ENCODE measurements around the gene METRN.

Gene METRN

GRCh38 chr16:714558-715476 lies at the start of gene METRN:
METRN (plus strand) TSS chr16:715118; CDS start chr16:715290, 172 bp downstream.
- H3K36me3 ChIP-seq = no peaks in the 10 kb centered on the region
- peak within 1 kb of the TSS; percentile 17 to 80 (median 68); a peak in 19 of 22 replicates for H3K9ac ChIP-seq
- peaks cover 0 to 80% (median 56%) of the 10 kb centered on the region in 11 experiments; a peak in 19 of 22 replicates for H4K20me1 ChIP-seq
- H3K27me3 ChIP-seq = peaks cover 36 to 79% (median 68%) of the 10 kb centered on the region in 11 experiments
- H3K4me2 ChIP-seq = peak within 1 kb of the TSS; percentile 91 to 100 (median 100)
- no peaks in the 10 kb centered on the region for H3K9me3 ChIP-seq (replicated peaks in 1 of 11)
- peak within 1 kb of the TSS; percentile 58 to 75 (median 68) for H3K4me3 ChIP-seq
- no peak for TF ChIP-seq Cebpa-rat (IDR thresholded peaks at IDR 0.05)
- H3K27ac ChIP-seq = 0 out of 22 replicates have a peak within 1 kb of the TSS, but pooled peaks of 2 of the 11 experiments have one; percentile 5 to 7
- peaks cover 49 to 81% (median 76%) of the 10 kb centered on the region in 10 experiments for H3K4me1 ChIP-seq

- Histone ChIP-seq H3K27me3 (no peaks in the 10 kb centered on the region), H3K9me3 (replicated peaks in 1 of 11) (no peaks in the 10 kb centered on the region), H3K27ac (no peak overlapping the region; a peak in 1 of 22 replicates), H3K4me2 (peak overlapping the region in 5 of 11 experiments; percentile 6 to 96 (median 62); a peak in 5 of 22 replicates), H3K9ac (peak overlapping the region in 8 of 11 experiments; percentile 8 to 98 (median 96); a peak in 9 of 22 replicates), H3K36me3 (peaks cover 22 to 45% (median 26%) of the 10 kb centered on the region in 11 experiments), H3K4me3 (no peak overlapping the region), H3K4me1 (peaks cover 18 to 51% (median 40%) of the 10 kb centered on the region in 10 experiments), H4K20me1 (peaks cover 0 to 39% (median 32%) of the 10 kb centered on the region in 11 experiments; a peak in 20 of 22 replicates)
- no peak for TF ChIP-seq Cebpa-rat (IDR thresholded peaks at IDR 0.05)
These were observed 48.3 kb upstream of the METRN start for GRCh38 chr16:666572-666971.

GRCh38 chr16:667113-667779 lies 47.7 kb upstream of the METRN start:
- Histone ChIP-seq H3K27ac (peak overlapping the region; percentile 53 to 93 (median 89); a peak in 21 of 22 replicates), H3K36me3 (peaks cover 27 to 44% (median 31%) of the 10 kb centered on the region in 11 experiments), H3K4me2 (peak overlapping the region; percentile 18 to 96 (median 54)), H3K27me3 (no peaks in the 10 kb centered on the region), H3K9me3 (replicated peaks in 1 of 11) (no peaks in the 10 kb centered on the region), H4K20me1 (peaks cover 2 to 40% (median 35%) of the 10 kb centered on the region in 11 experiments; a peak in 21 of 22 replicates), H3K4me1 (peaks cover 18 to 49% (median 38%) of the 10 kb centered on the region in 10 experiments), H3K9ac (peak overlapping the region; percentile 91 to 99 (median 96)), H3K4me3 (peak overlapping the region in 7 of 10 experiments; percentile 89 to 100 (median 100); a peak in 10 of 20 replicates)
- no peak for TF ChIP-seq Cebpa-rat (IDR thresholded peaks at IDR 0.05)

GRCh38 chr16:667780-668518 lies 47.0 kb upstream of the METRN start, which contains the start of gene RHOT2:
RHOT2 (plus strand) TSS chr16:668132; CDS start chr16:668200, 68 bp downstream.
- 0 out of 22 replicates have a peak, but pooled peaks of 1 of the 11 experiments have one; percentile 7 for TF ChIP-seq Cebpa-rat (IDR thresholded peaks at IDR 0.05)
- H3K4me1 ChIP-seq = peaks cover 18 to 49% (median 38%) of the 10 kb centered on the region in 10 experiments
- H3K9ac ChIP-seq = peak within 1 kb of the TSS; percentile 91 to 99 (median 96)
- H3K27me3 ChIP-seq = no peaks in the 10 kb centered on the region
- H3K27ac ChIP-seq = peak within 1 kb of the TSS; percentile 85 to 93 (median 90)
- no peaks in the 10 kb centered on the region for H3K9me3 ChIP-seq (replicated peaks in 1 of 11)
- peaks cover 9 to 47% (median 42%) of the 10 kb centered on the region in 11 experiments; a peak in 21 of 22 replicates for H4K20me1 ChIP-seq
- H3K36me3 ChIP-seq = peaks cover 34 to 47% (median 37%) of the 10 kb centered on the region in 11 experiments
- H3K4me3 ChIP-seq = peak within 1 kb of the TSS; percentile 89 to 100 (median 100)
- peak within 1 kb of the TSS; percentile 89 to 99 (median 96) for H3K4me2 ChIP-seq

- H3K27me3 ChIP-seq = peaks cover 0 to 1% (median 0%) of the 10 kb centered on the region in 11 experiments; a peak in 1 of 22 replicates
- H3K4me2 ChIP-seq = peak overlapping the region; percentile 89 to 99 (median 96)
- H3K27ac ChIP-seq = peak overlapping the region; percentile 85 to 93 (median 90)
- peaks cover 41 to 54% (median 44%) of the 10 kb centered on the region in 11 experiments for H3K36me3 ChIP-seq
- H3K9ac ChIP-seq = peak overlapping the region; percentile 91 to 99 (median 96)
- no peaks in the 10 kb centered on the region for H3K9me3 ChIP-seq (replicated peaks in 1 of 11)
- H3K4me3 ChIP-seq = peak overlapping the region; percentile 89 to 100 (median 100)
- H4K20me1 ChIP-seq = peaks cover 16 to 54% (median 49%) of the 10 kb centered on the region in 11 experiments; a peak in 21 of 22 replicates
- no peak for TF ChIP-seq Cebpa-rat (IDR thresholded peaks at IDR 0.05)
- H3K4me1 ChIP-seq = peaks cover 18 to 44% (median 33%) of the 10 kb centered on the region in 10 experiments
These were observed 46.3 kb upstream of the METRN start for GRCh38 chr16:668519-669171.

- peak overlapping the region; percentile 91 to 99 (median 96); a peak in 20 of 22 replicates for H3K9ac ChIP-seq
These were observed 45.3 kb upstream of the METRN start for GRCh38 chr16:669666-670065.

More at GRCh38 chr16:669666-670065, 45.3 kb upstream of the METRN start:
- Histone ChIP-seq H4K20me1 (peaks cover 26 to 64% (median 59%) of the 10 kb centered on the region in 11 experiments; a peak in 21 of 22 replicates), H3K27ac (no peak overlapping the region), H3K27me3 (peaks cover 2 to 12% (median 6%) of the 10 kb centered on the region in 11 experiments; a peak in 20 of 22 replicates), H3K4me2 (peak overlapping the region; percentile 89 to 99 (median 96); a peak in 19 of 22 replicates), H3K4me1 (peaks cover 22 to 37% (median 30%) of the 10 kb centered on the region in 10 experiments), H3K36me3 (peaks cover 49 to 64% (median 52%) of the 10 kb centered on the region in 11 experiments), H3K9me3 (replicated peaks in 1 of 11) (no peaks in the 10 kb centered on the region), H3K4me3 (peak overlapping the region; percentile 89 to 100 (median 100); a peak in 13 of 20 replicates)
- TF ChIP-seq Cebpa-rat (IDR thresholded peaks at IDR 0.05) = no peak
